Caco-2 (cell line): ENCODE data around the gene ALDH7A1. TPM values are rescaled to one million over a fixed set of nuclear protein-coding genes. Genes with fewer than 3 reads are reported as not detected.

Experiments used
- BruUV-seq: library from RNA; stranded (reverse); fragments of 400-500 nt; replicated peaks from 2 replicates; lab custom pipeline; 2021; lab: Mats Ljungman, UMichigan
- CTCF ChIA-PET: fragments of 300-600 bp; sonication (Branson Sonifier 250); formaldehyde crosslinking; loops from one replicate; lab custom pipeline; 2022; ENCODE audit warnings: antibody characterized with exemption; lab: Charles Lee
- POLR2A ChIA-PET: fragments of 300-600 bp; sonication (Branson Sonifier 250); formaldehyde crosslinking; loops from one replicate; lab custom pipeline; 2022; ENCODE audit warnings: antibody characterized with exemption; lab: Charles Lee
- DNase-seq, 2 experiments: peaks; one replicate each; pipeline versions ENCODE4 v3.0.0 to v3.0.0-alpha.2; 2020 to 2022
- H3K27me3 ChIP-seq: replicated peaks from 2 replicates; pipeline ENCODE4 v1.6.0; 2011; ENCODE audit warnings: low read length; ENCODE audit not compliant: control insufficient read depth, insufficient read depth
- H3K36me3 ChIP-seq: 2 replicates; pipeline ENCODE4 v1.5.1; 2011; ENCODE audit warnings: low read length; ENCODE audit not compliant: control insufficient read depth, insufficient read depth
- H3K4me1 ChIP-seq: fragments of 250-450 bp; sonication (Bioruptor Pico); 2 replicates; pipeline ENCODE4 v1.5.1; 2020; ENCODE audit warnings: mild to moderate bottlenecking
- H3K4me3 ChIP-seq: 2 replicates; pipeline ENCODE4 v1.5.1; 2011; ENCODE audit warnings: low read depth, mild to moderate bottlenecking, control low read depth, low read length
- H3K9me3 ChIP-seq: fragments of 250-450 bp; sonication (Bioruptor Pico); 2 replicates; pipeline ENCODE4 v1.5.1; 2020; ENCODE audit warnings: mild to moderate bottlenecking, moderate library complexity
- H3K27ac Mint-ChIP-seq: one replicate; pipeline ENCODE4 v1.8.0; 2022; ENCODE audit warnings: mixed read lengths; ENCODE audit not compliant: unreplicated experiment
- H3K27me3 Mint-ChIP-seq: one replicate; pipeline ENCODE4 v1.8.0; 2022; ENCODE audit warnings: mixed read lengths; ENCODE audit not compliant: insufficient read depth, unreplicated experiment
- H3K36me3 Mint-ChIP-seq: one replicate; pipeline ENCODE4 v1.8.0; 2022; ENCODE audit warnings: mild to moderate bottlenecking, mixed read lengths; ENCODE audit not compliant: insufficient read depth, unreplicated experiment
- H3K4me1 Mint-ChIP-seq: one replicate; pipeline ENCODE4 v1.8.0; 2022; ENCODE audit warnings: low read depth, mixed read lengths; ENCODE audit not compliant: unreplicated experiment
- H3K4me3 Mint-ChIP-seq: one replicate; pipeline ENCODE4 v1.8.0; 2022; ENCODE audit warnings: mild to moderate bottlenecking, moderate library complexity, mixed read lengths; ENCODE audit not compliant: unreplicated experiment
- H3K9me3 Mint-ChIP-seq: one replicate; pipeline ENCODE4 v1.8.0; 2022; ENCODE audit warnings: mixed read lengths; ENCODE audit not compliant: unreplicated experiment
- CTCF ChIP-seq, 2 experiments: fragments of 200-600 bp in 1 of 2; IDR thresholded peaks; 1 replicate in 1 of 2; 2 replicates in 1 of 2; pipeline versions ENCODE4 v1.5.1 to v1.8.0; 2011 to 2022; ENCODE audit warnings: antibody characterized with exemption in 1 of 2, control low read depth in 1 of 2, inconsistent platforms in 1 of 2, low read depth in 1 of 2, low read length in 1 of 2, mild to moderate bottlenecking in 1 of 2, moderate library complexity in 1 of 2; ENCODE audit not compliant: insufficient read depth in 1 of 2, severe bottlenecking in 1 of 2, unreplicated experiment in 1 of 2
- intact Hi-C: fragments of 100-400 bp; cut with micrococcal nuclease; formaldehyde crosslinking; loops from one replicate; pipeline ENCODE4 v1.10.0; 2022; ENCODE audit not compliant: unreplicated experiment
- total RNA-seq: library from RNA; stranded (reverse); gene quantifications from 2 replicates; pipeline ENCODE4 v1.2.3, GENCODE V29; 2022

The ALDH7A1 gene
- total RNA-seq, 1 experiment from 2014 or later, result 204 TPM

- no peaks in the 10 kb centered on the region for H3K9me3 Mint-ChIP-seq
- Histone ChIP-seq H3K9me3 (no peaks in the 10 kb centered on the region), H3K36me3 (peaks cover 3% of the 10 kb centered on the region; the same call in 1 of the 2 replicates), H3K4me1 (no peaks in the 10 kb centered on the region), H3K4me3 (no peak overlapping the region), H3K27me3 (no peaks in the 10 kb centered on the region)
- intact Hi-C loops, result no loop called here
- POLR2A ChIA-PET, result no interaction called here
- no TSS peak for BruUV-seq
- DNase-seq, result no peak
- CTCF ChIA-PET, result interaction anchor here (0.6 kb wide), 1 partner anchor 150 kb away, joined by 3 read pairs; no protein-coding TSS in a partner anchor
- no peak for TF ChIP-seq CTCF (IDR thresholded peaks at IDR 0.05; ENCODE audit: insufficient read depth in 1 of 2, low read depth in 1 of 2, low read length in 1 of 2, severe bottlenecking in 1 of 2, unreplicated experiment in 1 of 2)
- H3K36me3 Mint-ChIP-seq, result peaks cover 85% of the 10 kb centered on the region
- no peaks in the 10 kb centered on the region for H3K27me3 Mint-ChIP-seq
- H3K4me3 Mint-ChIP-seq, result no peak overlapping the region
- H3K4me1 Mint-ChIP-seq, result no peaks in the 10 kb centered on the region
- no peak overlapping the region for H3K27ac Mint-ChIP-seq
Observed at GRCh38 chr5:126613941-126614592, 19.0 kb upstream of the ALDH7A1 start.

GRCh38 chr5:126610616-126611015, 15.6 kb upstream of the ALDH7A1 start:
- BruUV-seq, result no TSS peak
- TF ChIP-seq CTCF (IDR thresholded peaks at IDR 0.05; ENCODE audit: insufficient read depth in 1 of 2, low read depth in 1 of 2, low read length in 1 of 2, severe bottlenecking in 1 of 2, unreplicated experiment in 1 of 2), result no peak
- Histone ChIP-seq H3K4me3 (no peak overlapping the region), H3K4me1 (no peaks in the 10 kb centered on the region), H3K36me3 (peaks cover 1% of the 10 kb centered on the region; the same call in 1 of the 2 replicates), H3K27me3 (no peaks in the 10 kb centered on the region), H3K9me3 (no peaks in the 10 kb centered on the region)
- ChIA-PET CTCF (no interaction called here), POLR2A (no interaction called here)
- no peak for DNase-seq
- Mint-ChIP-seq H3K4me3 (no peak overlapping the region), H3K36me3 (peaks cover 90% of the 10 kb centered on the region), H3K27me3 (no peaks in the 10 kb centered on the region), H3K4me1 (no peaks in the 10 kb centered on the region), H3K9me3 (no peaks in the 10 kb centered on the region), H3K27ac (no peak overlapping the region)
- intact Hi-C loops, result no loop called here

- Histone ChIP-seq H3K27me3 (no peaks in the 10 kb centered on the region), H3K4me3 (no peak overlapping the region), H3K9me3 (no peaks in the 10 kb centered on the region), H3K4me1 (no peaks in the 10 kb centered on the region), H3K36me3 (peaks cover 1% of the 10 kb centered on the region; the same call in 1 of the 2 replicates)
- ChIA-PET CTCF (no interaction called here), POLR2A (no interaction called here)
- intact Hi-C loops, result no loop called here
- no peaks in the 10 kb centered on the region for H3K4me1 Mint-ChIP-seq
- peaks cover 89% of the 10 kb centered on the region for H3K36me3 Mint-ChIP-seq
- BruUV-seq, result no TSS peak
- H3K4me3 Mint-ChIP-seq, result no peak overlapping the region
- DNase-seq, result no peak
- TF ChIP-seq CTCF (IDR thresholded peaks at IDR 0.05; ENCODE audit: insufficient read depth in 1 of 2, low read depth in 1 of 2, low read length in 1 of 2, severe bottlenecking in 1 of 2, unreplicated experiment in 1 of 2), result no peak
- no peaks in the 10 kb centered on the region for H3K27me3 Mint-ChIP-seq
- no peaks in the 10 kb centered on the region for H3K9me3 Mint-ChIP-seq
- no peak overlapping the region for H3K27ac Mint-ChIP-seq
Observed at GRCh38 chr5:126610160-126610559, 15.1 kb upstream of the ALDH7A1 start.
